HK-2 (cell line): ENCODE data around the gene CORO7.

Source experiments
- DNase-seq: peaks from one replicate; pipeline ENCODE4 v3.0.0-alpha.2; 2018; ENCODE audit not compliant: unreplicated experiment

The CORO7 gene

DNA sequence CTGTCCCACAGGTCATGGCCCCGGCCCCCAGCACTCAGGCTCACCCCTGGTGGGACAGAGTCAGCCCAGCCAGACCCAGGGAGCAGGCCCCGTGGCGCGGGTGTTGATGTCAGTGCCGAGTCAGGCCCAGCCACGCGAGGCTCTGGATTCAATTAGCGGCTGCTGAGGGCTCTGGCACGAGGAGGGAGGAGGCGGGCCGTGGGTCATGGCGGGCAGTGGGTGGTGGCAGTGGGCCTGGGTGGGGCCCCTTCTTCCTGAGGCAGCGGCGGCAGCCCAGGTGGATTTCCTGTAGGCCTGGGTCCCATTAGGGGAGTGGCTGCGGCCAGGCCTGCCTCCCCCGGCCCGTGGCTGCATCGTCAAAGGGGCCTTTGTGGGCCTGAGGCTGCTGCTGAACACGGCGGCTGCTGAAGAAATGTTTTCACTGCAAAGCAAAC is 31.9 kb downstream of the CORO7 start:
- no peak for DNase-seq

DNA sequence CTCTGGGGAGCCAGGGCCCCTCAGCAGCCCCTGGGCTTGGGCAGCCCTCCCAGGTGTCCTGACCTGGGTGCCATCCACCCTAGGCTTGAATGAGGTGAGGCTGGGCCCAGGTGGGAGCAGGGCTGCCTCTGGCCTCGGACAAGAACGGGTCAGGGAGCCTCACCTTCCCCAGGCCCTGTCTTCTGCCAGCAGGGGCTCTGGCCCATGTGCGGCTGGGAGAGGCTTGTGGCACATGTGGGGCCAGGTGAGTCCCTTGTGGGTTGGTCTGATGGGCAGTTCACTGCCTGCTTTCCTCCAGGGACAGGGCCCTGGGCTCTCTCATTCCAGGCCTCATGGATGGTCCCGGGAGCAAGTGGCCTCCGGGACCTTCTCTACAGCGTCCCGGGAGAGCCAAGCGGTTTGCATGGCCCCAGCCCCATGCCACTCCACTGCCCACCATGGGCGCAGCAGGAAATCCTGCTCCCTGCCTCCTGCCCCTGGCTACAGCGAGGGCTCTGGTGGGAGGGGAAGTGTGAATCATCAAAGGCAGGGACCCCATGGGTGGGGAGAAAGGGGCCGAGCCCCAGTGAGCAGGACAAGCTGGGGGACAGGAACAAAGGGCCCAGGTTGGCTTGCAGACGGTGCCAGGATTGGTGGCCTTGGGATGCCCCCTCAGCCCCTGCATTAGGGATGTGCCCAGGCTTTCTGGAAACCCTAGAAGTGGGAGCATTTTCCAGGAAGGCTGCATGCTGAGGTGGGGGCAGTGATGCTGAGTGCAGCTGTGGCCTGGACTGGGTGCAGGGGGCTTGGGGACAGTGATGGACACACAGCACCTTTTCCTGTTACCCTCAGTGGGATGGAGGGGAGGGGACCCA is 32.6 kb downstream of the CORO7 start:
- DNase-seq, result no peak

DNA sequence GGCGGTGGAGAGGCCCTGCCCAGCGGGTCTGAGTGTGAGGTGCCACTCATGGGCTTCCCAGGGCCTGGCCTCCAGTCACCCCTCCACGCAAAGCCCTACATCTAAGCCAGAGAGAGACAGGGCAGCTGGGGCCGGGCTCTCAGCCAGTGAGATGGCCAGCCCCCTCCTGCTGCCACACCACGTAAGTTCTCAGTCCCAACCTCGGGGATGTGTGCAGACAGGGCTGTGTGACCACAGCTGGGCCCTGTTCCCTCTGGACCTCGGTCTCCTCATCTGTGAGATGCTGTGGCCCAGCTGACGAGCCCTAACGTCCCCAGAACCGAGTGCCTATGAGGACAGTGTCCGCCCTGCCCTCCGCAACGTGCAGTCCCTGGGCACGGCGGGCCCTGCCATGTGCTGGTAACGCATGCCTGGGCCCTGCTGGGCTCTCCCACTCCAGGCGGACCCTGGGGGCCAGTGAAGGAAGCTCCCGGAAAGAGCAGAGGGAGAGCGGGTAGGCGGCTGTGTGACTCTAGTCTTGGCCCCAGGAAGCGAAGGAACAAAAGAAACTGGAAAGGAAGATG is 33.5 kb downstream of the CORO7 start:
- no peak for DNase-seq

DNA sequence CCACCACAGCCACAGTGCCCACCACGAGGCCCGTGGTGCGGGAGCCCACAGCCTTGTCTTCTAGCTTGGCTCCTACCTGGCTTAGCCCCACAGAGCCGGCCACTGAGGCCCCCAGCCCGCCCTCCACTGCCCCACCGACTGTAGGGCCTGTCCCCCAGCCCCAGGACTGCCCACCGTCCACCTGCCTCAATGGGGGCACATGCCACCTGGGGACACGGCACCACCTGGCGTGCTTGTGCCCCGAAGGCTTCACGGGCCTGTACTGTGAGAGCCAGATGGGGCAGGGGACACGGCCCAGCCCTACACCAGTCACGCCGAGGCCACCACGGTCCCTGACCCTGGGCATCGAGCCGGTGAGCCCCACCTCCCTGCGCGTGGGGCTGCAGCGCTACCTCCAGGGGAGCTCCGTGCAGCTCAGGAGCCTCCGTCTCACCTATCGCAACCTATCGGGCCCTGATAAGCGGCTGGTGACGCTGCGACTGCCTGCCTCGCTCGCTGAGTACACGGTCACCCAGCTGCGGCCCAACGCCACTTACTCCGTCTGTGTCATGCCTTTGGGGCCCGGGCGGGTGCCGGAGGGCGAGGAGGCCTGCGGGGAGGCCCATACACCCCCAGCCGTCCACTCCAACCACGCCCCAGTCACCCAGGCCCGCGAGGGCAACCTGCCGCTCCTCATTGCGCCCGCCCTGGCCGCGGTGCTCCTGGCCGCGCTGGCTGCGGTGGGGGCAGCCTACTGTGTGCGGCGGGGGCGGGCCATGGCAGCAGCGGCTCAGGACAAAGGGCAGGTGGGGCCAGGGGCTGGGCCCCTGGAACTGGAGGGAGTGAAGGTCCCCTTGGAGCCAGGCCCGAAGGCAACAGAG is 34.2 kb downstream of the CORO7 start:
- no peak for DNase-seq

DNA sequence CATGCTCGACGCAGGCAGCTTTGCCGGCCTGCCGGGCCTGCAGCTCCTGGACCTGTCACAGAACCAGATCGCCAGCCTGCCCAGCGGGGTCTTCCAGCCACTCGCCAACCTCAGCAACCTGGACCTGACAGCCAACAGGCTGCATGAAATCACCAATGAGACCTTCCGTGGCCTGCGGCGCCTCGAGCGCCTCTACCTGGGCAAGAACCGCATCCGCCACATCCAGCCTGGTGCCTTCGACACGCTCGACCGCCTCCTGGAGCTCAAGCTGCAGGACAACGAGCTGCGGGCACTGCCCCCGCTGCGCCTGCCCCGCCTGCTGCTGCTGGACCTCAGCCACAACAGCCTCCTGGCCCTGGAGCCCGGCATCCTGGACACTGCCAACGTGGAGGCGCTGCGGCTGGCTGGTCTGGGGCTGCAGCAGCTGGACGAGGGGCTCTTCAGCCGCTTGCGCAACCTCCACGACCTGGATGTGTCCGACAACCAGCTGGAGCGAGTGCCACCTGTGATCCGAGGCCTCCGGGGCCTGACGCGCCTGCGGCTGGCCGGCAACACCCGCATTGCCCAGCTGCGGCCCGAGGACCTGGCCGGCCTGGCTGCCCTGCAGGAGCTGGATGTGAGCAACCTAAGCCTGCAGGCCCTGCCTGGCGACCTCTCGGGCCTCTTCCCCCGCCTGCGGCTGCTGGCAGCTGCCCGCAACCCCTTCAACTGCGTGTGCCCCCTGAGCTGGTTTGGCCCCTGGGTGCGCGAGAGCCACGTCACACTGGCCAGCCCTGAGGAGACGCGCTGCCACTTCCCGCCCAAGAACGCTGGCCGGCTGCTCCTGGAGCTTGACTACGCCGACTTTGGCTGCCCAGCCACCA is 35.1 kb downstream of the CORO7 start:
- DNase-seq, result no peak

DNA sequence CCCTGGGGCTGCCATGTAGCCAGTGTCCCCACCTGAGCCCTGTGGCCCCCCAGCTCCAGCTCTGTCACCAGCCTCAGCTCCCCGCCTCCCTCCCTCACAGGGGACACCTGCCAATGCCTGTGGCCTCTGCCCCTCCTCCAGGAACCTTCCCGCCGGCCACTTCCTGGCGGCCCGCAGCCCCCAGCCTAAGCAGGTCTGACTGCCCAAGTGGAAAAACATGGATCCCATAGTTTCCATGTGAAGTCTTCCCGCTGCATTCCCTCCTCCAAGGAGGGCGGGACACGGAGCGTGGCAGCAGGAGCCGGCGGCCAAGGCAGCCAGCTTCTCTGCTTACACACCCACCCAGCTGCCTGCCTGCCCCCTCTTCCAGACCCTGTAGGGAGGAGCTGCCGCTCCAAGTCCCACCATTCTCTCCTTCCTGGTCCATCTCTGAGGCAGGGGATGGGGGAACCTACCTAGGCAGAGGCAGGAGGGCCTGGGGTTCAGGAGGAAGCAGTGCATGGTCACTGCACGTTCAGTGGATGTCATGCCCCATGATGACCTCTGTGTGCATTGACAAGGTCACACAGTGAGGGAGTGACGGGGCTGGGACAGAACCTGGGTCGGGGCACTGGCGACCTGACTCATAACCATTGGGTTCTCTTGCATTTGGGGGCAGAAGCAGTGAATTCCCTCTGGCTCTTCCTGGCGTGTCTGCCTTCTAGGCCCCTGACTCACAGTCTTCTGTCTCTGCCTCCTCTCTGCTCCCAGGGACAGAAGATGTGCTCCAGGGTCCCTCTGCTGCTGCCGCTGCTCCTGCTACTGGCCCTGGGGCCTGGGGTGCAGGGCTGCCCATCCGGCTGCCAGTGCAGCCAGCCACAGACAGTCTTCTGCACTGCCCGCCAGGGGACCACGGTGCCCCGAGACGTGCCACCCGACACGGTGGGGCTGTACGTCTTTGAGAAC is 36.0 kb downstream of the CORO7 start:
- no peak for DNase-seq

DNA sequence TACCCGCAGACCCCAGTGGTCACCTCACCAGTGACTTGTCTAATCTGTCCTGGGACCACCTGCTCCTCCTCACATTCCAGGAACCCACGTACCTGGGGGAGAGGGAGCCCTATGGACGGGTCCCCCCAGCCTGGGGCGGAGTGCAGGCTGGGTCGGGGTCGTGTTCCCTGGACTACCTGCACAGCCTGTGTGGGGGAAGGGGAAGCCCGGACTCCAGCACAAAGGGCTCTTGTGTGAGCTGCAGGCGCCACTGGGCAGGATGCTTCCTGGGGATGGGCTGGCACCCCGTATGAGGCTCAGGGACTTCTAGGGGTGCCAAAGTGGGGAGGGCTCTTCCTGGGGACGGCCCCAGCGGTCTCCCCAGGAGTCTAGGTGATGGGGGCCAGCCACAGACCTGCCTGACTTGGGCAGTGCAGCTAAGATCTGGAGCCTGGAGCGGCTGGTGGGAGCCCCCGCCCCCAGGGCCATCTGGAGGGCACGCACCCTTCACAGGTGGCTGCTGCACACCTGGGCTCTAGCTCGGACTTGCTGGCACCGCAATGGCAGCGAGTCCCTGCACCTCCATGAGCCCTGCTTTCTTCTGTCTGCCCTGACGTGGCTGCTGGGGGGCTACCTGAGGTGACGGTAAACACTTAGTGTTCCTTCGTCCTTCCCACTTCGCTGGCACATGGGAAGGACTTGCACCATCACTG is 37.3 kb downstream of the CORO7 start:
- no peak for DNase-seq

DNA sequence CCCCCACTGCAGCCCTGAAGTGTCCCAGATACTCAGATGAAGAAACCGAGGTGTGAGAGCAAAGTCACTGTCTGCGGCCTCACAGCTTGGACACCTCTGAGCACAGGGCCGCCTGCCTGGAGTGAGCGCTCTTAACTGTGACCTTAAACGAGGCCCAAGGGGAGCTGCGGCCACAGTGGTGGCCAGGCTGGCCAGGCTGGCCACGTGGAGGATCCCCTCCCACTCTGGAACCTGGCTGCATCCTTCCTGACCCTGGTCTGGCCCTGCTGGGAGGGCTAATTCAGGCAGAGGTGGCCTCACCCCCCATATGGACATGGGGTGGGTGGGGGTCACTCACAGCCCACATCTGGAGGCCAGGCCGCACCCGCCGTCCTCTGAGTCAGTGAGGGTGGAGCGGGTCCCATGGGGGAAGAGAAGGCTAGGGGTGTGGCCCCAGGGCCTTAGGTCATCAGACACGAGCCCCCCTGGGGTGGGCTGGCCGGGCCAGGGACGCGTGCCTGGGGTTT is 38.2 kb downstream of the CORO7 start:
- DNase-seq, result no peak

DNA sequence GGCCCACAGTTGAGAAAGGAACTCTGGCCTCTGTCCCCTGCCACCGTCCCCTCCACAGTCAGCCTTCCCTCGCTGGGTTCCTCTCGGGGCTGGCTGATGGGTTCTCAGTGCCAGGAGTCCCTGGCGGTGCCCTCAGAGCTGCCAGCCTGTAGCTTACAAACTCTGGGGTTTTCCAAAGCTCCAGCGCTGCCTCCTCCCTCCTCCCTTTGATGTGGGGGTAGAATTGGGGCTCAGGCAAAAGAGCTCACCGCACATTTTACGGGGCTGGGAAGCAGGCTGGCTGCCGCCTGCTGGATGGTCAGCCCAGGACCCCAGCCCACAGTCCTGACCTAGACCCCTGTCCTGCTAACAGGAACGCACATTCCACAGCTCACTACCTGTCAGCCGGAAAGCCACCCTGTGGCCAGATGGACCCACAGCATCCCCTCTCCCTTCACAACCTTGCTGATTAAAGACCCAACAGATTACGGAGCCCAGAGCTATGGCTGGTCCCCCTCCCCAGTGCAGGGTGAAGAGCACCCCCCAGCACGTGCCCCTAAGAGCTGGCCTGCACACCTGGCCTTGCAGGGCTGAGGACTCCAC is 38.7 kb downstream of the CORO7 start:
- DNase-seq, result no peak

DNA sequence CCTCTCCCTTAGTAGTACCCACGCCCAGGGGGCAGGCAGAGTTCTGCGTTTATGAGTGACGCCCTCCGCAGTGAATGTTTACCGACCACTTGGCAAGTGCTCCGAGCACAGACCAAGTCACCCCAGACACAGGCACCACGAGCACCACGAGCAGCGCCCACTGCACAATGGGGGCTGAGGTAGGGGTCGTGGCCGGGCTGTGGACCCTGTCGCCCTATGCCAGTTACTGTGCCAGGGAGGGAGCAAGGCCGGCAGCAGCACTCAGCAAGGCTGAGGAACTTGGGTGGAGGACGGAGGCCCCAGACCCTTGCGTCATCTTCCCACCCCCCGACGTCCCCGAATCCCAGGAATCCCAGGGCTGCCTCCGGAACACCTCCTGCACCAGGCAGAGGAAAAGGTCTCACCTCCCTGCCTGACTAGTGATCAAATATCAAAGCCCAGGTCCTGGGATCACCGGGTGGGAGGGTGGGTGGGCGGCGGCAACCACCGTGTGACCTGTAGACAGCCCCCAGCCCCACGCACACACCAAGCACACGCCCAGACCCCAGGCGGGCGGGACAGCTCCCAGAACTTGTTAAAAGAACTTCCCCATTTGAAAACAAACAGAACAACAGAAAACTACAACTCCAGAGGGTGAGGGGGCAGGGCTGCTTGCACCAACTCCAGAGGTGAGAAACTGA is 39.4 kb downstream of the CORO7 start:
- DNase-seq, result no peak

DNA sequence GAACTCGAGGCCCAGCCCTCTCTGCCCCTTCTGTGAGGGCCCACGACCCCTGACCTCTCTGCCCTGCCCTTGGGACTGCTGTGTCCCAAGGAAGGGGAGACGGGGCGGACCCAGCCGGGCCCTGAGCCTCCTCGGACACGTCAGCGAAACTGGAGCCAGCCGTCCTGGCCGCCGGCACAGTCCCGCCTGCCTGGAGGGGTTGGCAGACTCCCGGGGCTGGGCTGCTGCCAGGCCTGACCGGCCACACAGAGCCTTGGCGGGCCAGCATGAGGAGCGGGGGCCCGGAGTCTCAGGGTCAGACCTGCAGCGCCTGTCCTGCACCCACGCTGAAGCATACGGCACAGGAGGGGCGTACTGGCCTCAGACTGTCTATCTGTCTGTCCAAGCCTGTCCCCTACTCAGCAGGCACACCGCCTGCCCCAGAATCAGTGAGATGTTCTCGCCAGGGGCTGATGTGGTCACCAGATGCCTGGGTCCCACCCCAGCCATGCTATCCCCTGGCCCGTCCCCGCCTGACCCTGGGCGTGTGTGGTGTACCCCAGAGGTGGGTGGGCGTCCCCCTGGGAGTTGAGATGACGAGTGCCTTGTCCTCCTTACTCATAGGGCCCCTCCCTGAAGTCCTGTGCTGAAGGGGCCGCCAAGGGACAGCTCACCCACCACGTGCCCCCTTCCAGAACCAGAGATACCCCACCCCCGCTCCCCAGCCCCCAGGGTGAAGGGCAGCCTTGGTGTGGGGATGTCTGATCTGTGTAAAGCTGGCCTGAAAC is 40.1 kb downstream of the CORO7 start:
- no peak for DNase-seq

DNA sequence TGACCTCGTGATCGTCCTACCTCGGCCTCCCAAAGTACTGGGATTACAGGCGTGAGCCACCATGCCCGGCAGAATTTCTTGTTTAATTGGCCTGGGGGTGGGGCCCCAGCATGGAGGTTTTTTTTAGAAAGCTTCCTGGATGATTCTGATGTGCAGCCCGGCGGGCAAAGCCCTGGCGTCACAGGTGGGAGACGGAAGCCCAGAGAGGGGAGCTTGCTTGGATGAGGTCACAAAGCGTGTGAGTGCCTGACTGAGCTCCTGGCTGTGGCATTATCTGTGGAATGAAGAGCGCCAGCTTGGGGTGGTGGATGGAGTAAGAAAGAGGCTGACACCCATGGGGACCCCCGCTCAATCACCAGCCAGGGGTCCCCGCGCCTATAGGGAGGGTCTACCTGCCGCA is 40.7 kb downstream of the CORO7 start:
- no peak for DNase-seq

DNA sequence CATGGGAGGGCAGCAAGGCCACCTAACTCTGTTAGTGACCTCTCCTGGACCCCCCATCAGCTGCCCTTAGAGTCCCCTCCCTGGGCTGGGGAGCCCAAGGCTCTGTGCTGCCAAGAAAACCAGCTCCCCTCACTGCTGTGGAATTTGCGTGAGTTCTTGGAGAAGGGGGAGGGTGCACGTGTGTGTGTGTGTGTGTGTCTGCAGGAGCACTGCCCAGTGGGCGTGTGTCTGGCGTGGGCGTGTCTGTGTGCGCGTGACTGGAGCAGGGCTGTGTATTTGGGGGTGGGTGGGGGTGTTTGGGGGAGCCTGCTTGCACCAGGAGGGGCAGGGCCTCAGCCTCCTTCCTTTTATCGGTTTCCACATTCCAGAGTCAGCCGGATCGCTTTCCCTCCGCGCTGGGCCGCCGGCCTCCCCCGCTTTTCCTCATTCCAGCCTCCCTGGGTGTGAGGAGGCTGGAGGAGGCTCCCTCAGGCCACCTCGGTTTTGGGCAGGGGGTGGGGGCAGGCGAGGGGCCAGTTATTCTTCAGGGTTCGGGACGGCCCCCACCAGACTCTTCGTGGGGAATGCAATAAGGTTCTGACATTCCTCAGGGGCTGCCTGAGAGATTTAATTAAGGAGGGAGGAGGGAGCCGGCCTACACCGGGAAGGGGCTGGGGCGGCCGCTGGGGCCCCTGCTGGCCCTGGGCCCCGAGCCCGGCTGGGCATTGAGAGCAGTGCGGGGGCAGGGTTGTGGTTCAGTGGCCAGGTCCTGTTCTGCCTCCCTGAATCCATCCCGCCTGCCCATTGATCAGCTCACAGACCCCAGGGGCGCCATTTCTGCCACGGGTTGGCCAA is 42.3 kb downstream of the CORO7 start:
- DNase-seq, result peak; percentile 57

DNA sequence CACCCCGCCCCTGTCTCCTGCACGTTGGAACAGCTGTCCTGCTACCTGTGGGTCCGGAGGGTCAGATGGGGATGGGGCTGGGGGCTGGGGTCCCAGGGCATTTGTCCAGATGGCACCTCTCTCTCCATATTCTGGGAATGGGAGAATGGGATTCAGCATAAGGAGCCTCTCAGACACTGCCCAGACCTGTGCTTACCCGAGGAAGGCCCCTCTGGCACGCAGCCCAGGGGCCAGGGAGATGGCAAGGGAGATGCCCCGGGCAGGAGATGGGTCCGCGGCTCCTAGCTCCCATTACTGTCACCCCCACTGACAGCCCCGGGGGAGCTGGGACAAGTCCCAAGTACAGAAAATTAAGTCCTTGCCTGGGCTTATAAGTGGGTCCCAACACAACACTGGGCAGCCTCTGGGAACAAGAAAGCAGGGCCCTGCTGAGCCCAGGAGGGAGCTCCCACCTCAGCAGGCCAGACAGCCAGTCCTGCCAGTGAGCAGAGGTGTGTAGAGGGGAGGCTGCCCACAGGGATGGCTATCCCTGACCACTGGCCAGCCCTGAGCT is 43.0 kb downstream of the CORO7 start:
- peak; percentile 34 for DNase-seq

DNA sequence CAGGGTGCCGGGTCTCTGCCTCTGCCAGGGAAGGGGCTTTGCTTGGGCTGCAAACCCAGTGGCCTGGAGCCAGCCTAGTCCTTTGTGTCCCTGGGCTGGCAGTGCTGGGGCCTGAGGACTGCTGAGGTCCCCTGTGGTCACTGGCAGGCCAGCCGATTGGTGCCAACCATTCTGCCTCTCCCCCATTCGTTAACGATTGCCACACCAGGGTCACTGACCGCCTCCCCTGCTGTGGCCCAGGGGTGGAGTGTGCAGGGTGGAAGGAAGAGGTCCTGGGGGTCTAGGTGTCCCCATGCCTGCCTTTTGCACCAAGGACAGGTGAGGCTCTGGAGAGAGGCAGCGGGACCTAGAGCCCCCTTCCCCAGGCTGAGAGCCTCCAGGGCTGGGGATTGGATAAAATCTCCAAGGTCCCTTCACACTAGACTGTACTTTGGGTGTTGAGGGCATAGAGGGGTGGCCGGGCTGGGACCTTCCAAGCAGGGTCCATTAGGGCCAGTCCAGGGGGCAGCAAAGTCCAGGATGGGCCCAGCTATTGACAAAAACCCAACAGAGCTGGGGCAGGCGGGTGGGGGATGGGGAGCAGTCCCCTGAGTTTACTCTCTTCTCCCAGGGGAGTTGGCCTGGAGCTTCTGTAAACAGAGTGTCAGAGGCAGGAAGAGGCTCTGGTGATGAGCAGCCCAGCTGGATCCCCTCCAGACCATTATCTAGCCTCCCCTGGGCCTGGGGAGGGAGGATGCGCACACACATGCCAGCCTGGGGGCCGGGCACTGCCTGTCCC is 43.6 kb downstream of the CORO7 start:
- peak; percentile 46 for DNase-seq

DNA sequence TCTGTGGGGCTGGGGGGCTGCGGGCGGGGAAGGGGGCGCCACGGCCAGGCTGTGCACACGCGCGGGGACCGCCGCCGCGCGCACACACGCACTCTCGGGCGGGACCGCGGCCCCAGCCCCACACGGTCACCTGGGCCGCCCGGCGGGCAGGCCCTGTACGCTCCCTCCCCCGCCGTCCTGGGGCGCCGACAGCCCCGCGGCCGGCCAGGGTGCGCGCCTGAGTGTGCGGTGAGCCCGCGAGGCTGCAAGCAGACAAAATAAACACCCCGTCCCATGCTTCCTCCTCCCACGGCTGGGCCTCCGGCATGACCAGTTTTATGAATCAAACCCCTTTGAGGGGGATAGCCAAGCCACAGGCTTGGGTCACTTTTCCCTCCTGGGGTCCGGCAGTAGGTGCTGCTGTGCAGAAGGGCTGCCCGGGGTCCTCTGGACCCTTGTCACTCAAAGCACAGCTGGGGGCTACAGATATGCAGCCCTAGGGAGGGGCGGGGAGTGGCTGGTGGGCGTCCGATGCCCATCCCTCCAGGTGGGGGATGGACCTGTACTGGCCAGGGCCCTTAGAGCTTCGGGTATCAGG is 44.3 kb downstream of the CORO7 start:
- DNase-seq, result no peak
